ENCODE data around the gene DNAJC10.
"Not testable (repeated sequence)": the region's sequence is repeated elsewhere in the genome, so short reads cannot be mapped to it uniquely, and the experiment has no call there.

The DNAJC10 gene, protein sequence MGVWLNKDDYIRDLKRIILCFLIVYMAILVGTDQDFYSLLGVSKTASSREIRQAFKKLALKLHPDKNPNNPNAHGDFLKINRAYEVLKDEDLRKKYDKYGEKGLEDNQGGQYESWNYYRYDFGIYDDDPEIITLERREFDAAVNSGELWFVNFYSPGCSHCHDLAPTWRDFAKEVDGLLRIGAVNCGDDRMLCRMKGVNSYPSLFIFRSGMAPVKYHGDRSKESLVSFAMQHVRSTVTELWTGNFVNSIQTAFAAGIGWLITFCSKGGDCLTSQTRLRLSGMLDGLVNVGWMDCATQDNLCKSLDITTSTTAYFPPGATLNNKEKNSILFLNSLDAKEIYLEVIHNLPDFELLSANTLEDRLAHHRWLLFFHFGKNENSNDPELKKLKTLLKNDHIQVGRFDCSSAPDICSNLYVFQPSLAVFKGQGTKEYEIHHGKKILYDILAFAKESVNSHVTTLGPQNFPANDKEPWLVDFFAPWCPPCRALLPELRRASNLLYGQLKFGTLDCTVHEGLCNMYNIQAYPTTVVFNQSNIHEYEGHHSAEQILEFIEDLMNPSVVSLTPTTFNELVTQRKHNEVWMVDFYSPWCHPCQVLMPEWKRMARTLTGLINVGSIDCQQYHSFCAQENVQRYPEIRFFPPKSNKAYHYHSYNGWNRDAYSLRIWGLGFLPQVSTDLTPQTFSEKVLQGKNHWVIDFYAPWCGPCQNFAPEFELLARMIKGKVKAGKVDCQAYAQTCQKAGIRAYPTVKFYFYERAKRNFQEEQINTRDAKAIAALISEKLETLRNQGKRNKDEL

DNA sequence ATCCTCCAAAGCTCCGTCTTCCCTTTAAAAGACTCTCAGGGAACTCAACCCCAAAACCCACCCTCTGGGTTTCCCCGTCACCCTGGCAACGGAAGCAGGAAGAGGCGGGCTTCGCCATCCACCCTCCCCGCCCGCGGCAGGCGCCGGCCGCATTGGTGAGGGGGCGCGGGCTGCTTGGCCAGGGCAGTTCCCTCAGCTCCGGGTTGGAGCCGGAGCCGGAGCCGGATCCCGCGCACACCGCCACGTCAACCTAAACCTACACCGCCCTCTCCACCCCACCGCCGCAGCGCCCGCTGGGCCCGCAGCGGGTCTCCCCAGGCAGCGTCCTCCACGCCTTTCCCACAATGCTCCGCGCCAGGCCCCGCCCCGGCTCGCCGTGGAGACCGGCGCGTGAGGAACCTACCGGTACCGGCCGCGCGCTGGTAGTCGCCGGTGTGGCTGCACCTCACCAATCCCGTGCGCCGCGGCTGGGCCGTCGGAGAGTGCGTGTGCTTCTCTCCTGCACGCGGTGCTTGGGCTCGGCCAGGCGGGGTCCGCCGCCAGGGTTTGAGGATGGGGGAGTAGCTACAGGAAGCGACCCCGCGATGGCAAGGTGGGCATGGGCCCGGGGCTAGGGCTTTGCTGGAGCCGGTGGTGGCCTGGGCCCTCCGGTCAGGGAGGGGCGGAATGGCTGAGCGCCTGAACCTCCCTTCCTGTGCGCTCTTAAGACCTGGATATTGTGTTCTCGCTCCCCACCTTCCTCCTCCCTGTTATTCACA lies at the start of gene DNAJC10:
Gene DNAJC10, plus strand, starts transcription at position 366 of the 758 bp plus-strand sequence. CDS start 1,830 bp downstream, outside the sequence.
- peak; percentile 76 for DNase-seq (ENCODE audit: low read depth)

DNA sequence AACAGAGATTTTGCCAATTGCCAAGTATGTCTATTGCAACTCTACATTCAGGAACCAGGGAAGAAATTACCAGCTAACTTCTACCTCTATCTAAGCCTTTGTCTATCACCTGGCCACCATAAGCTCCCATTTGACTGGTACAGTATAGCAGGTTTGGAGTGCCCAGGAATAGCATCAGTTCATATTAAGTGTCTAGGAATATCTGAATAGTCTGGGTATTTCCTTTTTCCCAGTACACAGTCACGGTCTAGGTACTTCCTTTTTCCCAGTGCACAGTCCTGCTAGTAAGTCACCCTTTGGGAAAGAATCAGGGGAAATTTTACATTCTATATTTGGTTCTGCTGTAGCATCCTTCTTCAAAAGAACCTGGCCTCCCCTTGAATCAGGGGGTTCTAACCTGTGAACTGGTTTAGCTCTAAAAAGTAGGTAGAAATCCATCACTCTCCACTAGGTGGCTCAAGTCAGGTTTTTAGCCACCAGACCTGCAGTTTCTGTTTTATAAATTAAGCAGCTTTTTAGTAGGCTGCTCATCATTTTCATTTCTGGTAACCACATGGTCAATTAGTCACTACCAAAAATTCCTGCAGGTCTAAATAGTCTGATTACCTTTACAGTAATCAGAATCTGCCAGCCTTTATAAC lies 49.3 kb upstream of the DNAJC10 start:
- no peak for DNase-seq (ENCODE audit: low read depth)

DNA sequence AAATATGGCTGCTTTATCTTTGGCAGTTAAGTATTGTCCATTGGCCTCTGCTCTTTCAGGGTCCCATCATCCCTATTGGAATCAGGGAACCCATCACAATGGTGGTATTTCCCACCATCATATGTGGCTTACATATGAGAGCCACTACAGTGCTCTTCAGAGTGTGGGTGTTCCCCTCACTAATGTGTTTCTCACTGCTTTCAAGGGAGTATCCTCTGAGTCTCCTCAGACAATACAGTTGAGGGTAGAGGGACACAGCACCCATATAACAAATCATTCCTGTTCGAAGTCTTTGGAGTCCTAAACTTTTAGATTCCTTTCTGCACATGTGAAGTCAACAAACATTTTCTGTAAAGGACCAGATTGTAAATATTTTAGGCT lies 48.8 kb upstream of the DNAJC10 start:
- DNase-seq (ENCODE audit: low read depth): no peak

DNA sequence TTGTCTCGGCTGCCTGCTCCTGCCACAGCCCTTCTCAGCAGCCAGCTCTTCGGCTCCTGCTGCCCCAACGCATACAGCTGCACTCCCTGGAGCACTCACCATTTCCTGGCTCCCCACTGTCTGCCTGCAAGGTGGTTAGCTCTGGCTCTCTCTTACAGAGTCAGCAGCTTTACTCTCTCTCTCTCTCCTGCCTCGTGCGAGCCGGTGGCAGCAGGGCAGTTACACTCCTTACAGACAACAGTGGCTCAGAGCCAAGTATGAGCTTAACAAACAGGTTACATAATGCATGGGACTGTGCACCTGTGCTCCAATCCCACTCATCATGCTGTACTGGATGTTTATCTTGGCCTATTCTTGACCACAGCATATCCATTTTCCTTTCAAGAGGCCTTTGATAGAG lies 47.4 kb upstream of the DNAJC10 start:
- DNase-seq (ENCODE audit: low read depth): no peak

DNA sequence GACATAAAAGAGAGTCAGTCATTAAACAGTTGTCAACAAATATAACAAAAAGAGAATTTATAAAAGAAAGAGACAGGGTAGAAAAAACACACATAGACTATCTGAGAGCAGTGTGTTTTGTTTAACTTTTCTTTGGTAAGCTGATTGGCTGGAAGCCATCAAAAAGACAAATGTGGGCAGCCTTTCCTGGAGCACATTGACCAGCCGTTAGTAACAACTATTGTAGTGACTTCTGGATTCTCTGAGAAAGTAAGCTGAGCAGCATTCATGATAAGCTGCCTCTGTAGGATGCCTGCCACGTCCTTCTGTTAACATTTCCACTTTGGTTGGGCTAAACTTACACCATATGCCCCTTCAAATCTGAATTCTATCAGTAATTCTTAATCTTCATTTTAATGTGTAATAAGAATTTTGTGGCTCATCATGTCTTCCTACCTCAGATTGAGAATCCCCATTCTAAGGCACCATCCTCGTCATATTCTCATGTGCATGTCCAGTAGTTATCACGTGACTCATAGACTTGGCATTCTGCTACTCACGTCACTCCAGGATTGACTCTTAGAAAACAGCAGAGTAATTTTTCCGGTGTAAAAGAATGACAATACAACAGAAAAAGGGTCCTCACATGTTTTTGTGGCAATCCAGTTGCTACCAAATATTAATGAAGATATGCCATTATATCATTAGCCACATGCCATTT lies 43.4 kb upstream of the DNAJC10 start:
- DNase-seq (ENCODE audit: low read depth): no peak

DNA sequence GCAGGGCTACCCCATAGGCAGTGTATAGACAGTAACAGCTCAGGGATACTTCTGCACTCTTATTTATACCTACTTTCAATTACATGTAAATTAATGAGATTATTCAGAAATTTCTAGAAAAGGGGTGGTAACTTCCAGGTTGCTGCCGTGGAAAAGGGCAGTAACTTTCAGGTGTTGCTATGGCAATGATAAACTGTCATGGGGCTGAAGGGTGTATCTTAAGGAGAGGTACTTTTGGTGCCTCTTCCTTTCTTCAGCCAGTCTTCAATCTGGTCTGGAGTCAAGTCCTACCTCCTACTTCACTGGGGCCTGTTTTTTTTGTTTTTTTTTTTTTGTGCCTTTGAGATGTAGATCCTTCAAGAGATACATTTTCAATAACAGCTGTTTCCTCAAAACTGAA lies 35.2 kb upstream of the DNAJC10 start:
- no peak for DNase-seq (ENCODE audit: low read depth)

DNA sequence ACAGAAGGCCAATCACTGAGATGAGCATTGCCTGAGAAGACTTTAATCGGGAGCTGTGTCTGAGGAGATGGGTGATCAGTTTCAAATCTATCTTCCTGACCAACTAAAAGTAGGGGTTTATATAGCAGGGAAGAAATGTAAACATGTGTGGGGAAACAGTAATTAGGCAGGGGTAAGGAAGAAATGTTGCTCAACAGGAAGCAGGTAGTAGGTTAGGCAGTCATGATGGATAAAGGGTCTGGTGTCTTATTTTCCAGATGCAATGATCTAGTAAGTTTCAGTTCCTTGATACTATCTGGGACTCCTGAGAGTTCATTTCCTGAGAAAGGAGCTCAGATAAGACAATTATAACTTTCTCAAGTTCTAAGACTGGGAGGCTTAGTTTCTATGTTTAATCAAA lies 33.8 kb upstream of the DNAJC10 start:
- DNase-seq (ENCODE audit: low read depth): no peak

DNA sequence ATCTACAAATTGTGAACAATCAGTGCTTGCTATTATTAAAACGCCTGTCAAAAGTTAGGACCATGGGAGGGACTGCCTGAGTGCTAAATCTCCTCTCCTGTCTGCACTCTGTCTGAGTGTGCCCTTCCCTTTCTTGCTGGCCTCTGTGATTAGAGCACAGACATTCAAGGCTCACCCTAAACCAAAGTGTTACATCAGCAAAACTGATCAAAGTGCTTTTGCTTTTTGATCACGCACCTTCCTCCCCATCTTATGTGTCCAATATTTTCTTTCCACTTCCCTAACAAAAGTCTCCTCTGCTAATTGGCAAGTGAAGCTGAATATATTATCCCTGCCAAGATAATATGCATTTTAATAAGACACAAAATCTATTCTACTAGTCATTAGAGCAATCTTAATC lies 30.5 kb upstream of the DNAJC10 start:
- no peak for DNase-seq (ENCODE audit: low read depth)

DNA sequence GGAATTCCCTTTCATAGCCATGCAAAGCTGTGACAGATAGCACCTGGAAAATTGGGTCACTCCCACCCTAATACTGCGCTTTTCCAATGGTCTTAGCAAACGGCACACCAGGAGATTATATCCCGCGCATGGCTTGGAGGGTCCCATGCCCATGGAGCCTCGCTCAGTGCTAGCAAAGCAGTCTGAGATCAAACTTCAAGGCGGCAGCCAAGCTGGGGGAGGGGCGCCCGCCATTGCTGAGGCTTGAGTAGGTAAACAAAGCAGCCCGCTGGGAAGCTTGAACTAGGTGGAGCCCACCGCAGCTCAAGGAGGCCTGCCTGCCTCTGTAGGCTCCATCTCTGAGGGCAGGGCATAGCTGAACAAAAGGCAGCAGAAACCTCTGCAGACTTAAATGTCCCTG lies 29.3 kb upstream of the DNAJC10 start:
- DNase-seq (ENCODE audit: low read depth): not testable (repeated sequence)

DNA sequence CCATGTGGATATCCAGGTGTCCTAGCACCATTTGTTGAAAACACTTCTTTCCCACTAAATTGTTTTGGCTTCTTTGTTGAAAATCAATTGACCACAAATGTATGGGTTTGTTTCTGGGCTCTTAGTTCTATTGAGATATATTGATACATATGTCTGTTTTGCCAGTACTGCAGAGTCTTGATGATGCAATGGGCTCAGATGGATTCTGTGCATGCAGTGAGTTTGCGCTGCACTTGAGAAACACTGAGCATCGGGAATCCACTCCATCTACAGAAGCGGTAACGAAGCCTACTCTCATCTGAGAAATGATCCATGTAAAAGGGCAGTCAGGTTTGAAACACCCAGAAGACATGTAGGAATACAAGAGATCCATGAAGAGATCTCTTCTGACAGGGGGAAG lies 21.9 kb upstream of the DNAJC10 start:
- no peak for DNase-seq (ENCODE audit: low read depth)

DNA sequence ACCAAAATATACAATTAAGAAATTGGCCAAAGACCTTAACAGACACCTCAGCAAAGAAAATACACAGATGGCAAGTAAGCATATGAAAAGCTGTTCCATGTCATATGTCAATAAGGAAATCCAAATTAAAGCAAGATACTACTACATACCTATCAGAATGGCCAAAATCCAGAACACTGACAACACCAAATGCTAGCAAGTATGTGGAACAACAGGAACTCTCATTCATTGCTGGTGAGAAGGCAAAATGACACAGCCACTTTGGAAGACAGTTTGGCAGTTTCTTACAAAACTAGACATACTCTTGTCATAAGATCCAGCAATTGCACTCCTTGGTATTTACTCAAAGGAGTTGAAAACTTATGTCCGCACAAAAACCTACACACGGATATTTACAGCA lies 20.3 kb upstream of the DNAJC10 start:
- DNase-seq (ENCODE audit: low read depth): no peak

DNA sequence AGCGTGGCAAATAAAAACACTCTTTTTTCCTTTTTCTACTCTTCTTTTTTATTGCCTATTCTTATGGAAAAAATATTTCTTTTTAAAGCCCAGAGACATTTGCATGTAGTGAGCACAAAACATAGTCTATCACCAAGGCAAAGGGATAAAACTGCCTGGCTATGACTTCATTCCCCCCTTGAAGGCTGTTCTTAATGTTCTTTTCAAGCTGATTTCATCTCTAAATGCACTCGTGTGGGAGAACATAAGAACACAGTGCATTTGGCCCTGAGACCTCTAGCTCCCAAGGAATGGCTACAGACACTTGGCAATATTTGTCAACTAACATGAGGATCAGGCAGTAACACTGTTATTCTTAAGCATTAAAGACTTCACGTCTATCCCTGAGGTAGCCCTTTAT lies 17.4 kb upstream of the DNAJC10 start:
- no peak for DNase-seq (ENCODE audit: low read depth)

DNA sequence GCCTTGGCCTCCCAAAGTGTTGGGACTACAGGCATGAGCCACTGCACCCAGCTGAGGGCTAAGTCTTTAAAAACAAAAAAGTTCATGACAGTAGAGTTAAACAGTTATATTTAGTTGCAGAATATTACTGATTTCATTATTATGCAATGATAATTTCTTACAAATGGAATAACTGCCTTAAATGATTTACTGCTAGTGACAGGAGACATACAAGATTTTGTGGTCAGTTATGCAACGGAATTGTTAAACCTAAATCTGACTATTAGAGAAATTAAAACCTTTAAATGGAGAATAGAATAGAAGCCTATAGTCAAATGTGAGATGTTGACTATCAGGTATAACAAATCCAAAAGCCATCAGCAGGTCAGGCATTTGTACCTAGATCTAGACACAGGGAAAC lies 10.3 kb upstream of the DNAJC10 start:
- no peak for DNase-seq (ENCODE audit: low read depth)

DNA sequence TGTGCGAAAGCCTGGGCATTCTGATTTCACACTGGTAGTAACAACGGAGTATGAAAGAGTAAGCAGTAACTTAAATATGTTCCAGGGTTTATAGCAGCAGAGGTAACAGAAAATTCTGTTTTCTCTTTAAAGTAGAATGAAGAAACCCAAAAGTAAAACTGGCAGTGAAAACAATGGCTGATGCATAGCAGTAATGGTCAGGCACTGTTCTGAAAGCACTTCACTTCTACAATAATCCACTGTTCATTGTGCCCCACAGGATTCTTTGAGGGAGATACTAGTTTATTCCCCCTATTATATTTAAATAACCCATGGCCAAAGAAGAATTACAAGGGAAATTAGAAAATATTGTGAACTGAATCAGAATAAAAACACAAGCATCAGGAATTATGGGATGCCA lies 9.3 kb upstream of the DNAJC10 start:
- DNase-seq (ENCODE audit: low read depth): no peak

DNA sequence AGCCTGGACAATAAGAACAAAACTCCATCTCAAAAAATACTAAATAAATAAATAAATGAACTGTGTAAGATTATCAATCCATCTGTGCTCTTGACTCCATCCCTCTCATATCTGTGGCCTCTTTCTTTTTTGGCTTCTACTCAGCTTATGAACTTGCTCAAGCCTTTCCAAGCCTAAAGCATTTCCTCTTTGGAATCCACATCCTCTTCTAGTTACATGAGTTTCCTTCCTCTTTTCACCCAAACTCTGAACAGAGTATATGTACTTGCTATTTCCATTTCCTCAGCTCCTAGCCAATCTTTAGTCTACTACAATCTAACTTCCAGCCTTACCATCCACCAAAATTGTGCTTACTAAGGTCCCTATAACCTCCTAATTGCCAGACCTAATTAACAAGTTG lies 2.5 kb upstream of the DNAJC10 start:
- DNase-seq (ENCODE audit: low read depth): no peak

DNA sequence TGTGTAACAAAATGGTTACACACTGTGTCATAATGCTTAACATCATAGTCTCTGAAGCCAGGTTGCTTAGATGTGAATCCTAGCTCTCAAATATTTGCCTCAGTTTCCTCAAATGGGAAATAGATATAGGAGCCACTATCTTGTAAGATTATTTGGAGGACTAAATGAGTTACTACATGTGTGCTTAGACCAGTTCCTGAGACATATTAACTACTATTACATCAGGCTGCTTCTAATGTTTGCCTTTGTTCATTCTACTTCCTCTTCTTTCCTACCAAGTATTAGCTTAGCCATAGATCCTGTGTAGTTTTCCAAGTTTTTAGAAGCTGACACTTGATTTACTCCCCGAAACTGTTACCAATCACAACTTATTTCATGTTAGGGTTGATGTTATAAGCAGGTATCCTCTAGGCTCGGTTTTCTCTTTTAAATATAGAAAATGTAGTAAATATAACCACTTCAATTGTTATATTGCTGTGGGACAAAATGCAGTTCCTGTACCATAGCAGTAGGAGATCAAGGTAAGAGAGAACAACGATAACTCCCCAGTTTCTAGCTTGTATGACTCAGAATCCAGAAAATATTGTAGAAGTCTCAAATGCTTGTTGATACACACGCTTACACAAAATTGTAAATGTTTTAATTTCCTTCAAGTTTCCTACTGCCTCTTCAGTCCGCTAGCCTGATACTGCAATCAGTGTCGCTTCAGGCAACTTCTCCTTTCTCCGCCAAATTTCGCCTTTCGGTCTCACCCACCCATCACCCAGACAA lies 751 bp upstream of the DNAJC10 start:
- DNase-seq (ENCODE audit: low read depth): no peak

DNA sequence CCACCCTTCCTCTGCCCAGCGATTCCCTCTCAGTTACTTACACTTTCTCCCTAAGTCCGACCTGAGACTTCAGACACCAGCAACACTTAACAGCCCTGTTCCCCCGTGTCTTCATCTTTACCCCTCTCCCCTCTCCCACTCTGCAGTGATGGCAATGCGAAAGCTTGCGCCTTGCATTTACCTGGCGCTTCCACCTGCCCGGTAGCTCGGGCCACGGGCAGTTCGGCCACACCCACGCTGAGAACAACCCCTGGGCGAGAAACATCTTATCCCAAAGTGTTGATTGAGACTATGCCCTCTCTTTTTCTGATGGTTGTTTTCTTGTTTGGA lies 558 bp downstream of the DNAJC10 start:
- no peak for DNase-seq (ENCODE audit: low read depth)

DNA sequence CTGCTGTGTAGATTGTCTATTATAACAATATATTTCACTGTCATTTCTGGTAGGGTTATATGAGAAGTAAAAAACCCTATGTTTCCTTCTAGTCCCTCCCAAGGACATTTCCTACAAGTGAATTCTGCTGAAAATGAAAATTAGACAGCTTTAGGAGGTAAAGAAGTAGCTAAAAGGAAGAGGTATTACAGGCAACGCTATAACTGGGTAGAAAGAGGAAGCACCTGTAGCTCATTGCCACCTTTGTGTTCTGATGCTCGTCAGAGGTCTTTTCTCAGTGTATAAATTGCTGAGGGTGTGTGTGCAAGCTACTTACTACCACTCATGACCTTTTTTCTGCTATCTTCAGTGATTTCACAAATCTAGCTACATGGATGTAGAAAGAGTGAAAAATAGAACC lies 1.4 kb downstream of the DNAJC10 start:
- DNase-seq (ENCODE audit: low read depth): no peak

DNA sequence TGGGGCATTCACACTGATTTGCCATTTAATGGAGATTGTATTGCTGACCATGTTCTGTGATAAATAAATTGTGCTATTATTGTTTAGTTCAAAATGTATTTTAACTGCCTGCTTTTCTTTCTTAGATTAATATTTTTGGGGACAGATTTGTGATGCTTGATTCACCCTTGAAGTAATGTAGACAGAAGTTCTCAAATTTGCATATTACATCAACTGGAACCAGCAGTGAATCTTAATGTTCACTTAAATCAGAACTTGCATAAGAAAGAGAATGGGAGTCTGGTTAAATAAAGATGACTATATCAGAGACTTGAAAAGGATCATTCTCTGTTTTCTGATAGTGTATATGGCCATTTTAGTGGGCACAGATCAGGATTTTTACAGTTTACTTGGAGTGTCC lies 1.8 kb downstream of the DNAJC10 start:
- DNase-seq (ENCODE audit: low read depth): no peak

DNA sequence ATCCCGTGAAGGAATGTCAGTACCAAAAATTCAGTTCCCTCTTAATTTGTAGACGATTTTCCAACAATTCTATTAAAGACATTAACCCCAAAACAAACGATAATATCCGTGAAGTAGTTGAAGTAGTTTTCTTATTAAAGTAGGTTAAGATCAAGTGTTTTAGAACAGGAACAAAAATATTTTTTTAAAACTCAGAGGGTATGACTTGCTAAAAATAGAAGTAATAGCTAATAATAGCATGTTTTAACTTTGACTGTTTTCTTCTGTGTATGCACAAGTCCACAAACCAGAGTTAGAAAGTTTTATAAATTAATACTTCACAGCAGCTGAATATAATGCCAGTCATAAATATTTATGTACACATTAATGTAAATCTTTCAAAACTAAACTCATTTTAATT lies 2.4 kb downstream of the DNAJC10 start:
- DNase-seq (ENCODE audit: low read depth): no peak

DNA sequence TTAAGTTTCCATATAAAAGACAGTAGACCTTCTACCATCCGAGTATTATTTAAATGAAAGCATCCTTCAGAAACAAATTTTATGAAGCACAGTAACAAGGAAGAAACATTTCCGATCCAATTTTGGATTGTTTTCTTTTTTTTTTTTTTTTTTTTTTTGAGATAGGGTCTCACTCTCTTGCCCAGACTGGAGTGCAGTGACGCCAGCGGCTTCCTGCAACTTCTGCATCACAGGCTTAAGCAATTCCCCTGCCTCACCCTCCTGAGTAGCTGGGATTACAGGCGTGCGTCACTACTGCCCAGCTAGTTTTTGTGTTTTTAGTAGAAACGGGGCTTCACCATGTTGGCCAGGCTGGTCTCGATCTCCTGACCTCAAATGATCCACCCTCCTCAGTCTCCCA lies 3.1 kb downstream of the DNAJC10 start:
- DNase-seq (ENCODE audit: low read depth): not testable (repeated sequence)
